Neuronal stem cell (in vitro differentiated cells): Measurements from ENCODE around the gene BSG.

Experiments used
- DNase-seq: peaks from one replicate; pipeline ENCODE4 v3.0.0-alpha.2; 2013; ENCODE audit warnings: low spot score
- H2AFZ ChIP-seq: one replicate; pipeline ENCODE4 v1.6.1; 2013; ENCODE audit warnings: mild to moderate bottlenecking, low read length, inconsistent platforms
- H2AK5ac ChIP-seq: 2 replicates; pipeline ENCODE4 v1.6.1; 2013; ENCODE audit warnings: low read depth, mild to moderate bottlenecking, inconsistent platforms, low read length, moderate library complexity, mixed read lengths
- H2BK120ac ChIP-seq: 2 replicates; pipeline ENCODE4 v1.6.1; 2013; ENCODE audit warnings: low read depth, mild to moderate bottlenecking, inconsistent platforms, low read length, moderate library complexity, mixed read lengths
- H2BK12ac ChIP-seq: one replicate; pipeline ENCODE4 v1.6.1; 2013; ENCODE audit warnings: low read length, inconsistent platforms
- H2BK15ac ChIP-seq: 2 replicates; pipeline ENCODE4 v1.6.1; 2013; ENCODE audit warnings: mild to moderate bottlenecking, low read length, inconsistent platforms, mixed read lengths
- H2BK5ac ChIP-seq: one replicate; pipeline ENCODE4 v1.6.1; 2013; ENCODE audit warnings: inconsistent platforms, mild to moderate bottlenecking, low read length, moderate library complexity
- H3K14ac ChIP-seq: one replicate; pipeline ENCODE4 v1.6.1; 2013; ENCODE audit warnings: low read length, inconsistent platforms
- H3K18ac ChIP-seq: 2 replicates; pipeline ENCODE4 v1.6.1; 2013; ENCODE audit warnings: low read length, inconsistent platforms
- H3K23ac ChIP-seq: 2 replicates; pipeline ENCODE4 v1.6.1; 2013; ENCODE audit warnings: low read depth, mild to moderate bottlenecking, mixed read lengths, low read length, inconsistent platforms; ENCODE audit not compliant: poor library complexity
- H3K27ac ChIP-seq: replicated peaks from 3 replicates; pipeline ENCODE4 v1.5.1; 2013; ENCODE audit warnings: low read length, inconsistent platforms
- H3K27me3 ChIP-seq, 3 experiments: 2 replicates each; pipeline ENCODE4 v1.6.1; 2013; ENCODE audit warnings: low read length in 3 of 3, mild to moderate bottlenecking in 2 of 3, inconsistent platforms in 1 of 3, low read depth in 1 of 3, mixed read lengths in 1 of 3, moderate library complexity in 1 of 3; ENCODE audit not compliant: control insufficient read depth in 3 of 3, insufficient read depth in 3 of 3
- H3K36me3 ChIP-seq, 2 donors: replicated peaks in 1 of 2; 2 replicates each; pipeline ENCODE4 v1.6.1; 2013; ENCODE audit warnings: low read length in 2 of 2; ENCODE audit not compliant: control insufficient read depth in 2 of 2, insufficient read depth in 2 of 2
- H3K4ac ChIP-seq: 2 replicates; pipeline ENCODE4 v1.6.1; 2013; ENCODE audit warnings: inconsistent platforms, mild to moderate bottlenecking, low read length, moderate library complexity
- H3K4me1 ChIP-seq, 2 donors: 1 replicate in 1 of 2; 2 replicates in 1 of 2; pipeline ENCODE4 v1.6.1; 2013; ENCODE audit warnings: low read length in 2 of 2, low read depth in 1 of 2; ENCODE audit not compliant: control insufficient read depth in 2 of 2, insufficient read depth in 1 of 2
- H3K4me2 ChIP-seq: one replicate; pipeline ENCODE4 v1.6.1; 2013; ENCODE audit warnings: mild to moderate bottlenecking, low read length, inconsistent platforms; ENCODE audit not compliant: insufficient read depth, poor library complexity, severe bottlenecking
- H3K4me3 ChIP-seq, 2 donors: 2 replicates each; pipeline ENCODE4 v1.5.1; 2013; ENCODE audit warnings: low read length in 2 of 2, mild to moderate bottlenecking in 2 of 2, inconsistent platforms in 1 of 2, moderate library complexity in 1 of 2
- H3K79me1 ChIP-seq: one replicate; pipeline ENCODE4 v1.6.1; 2013; ENCODE audit warnings: low read depth, mild to moderate bottlenecking, inconsistent platforms, low read length, moderate library complexity
- H3K9ac ChIP-seq: one replicate; pipeline ENCODE4 v1.6.1; 2013; ENCODE audit warnings: mild to moderate bottlenecking, low read depth, low read length, inconsistent platforms; ENCODE audit not compliant: poor library complexity
- H3K9me3 ChIP-seq, 2 donors: replicated peaks in 1 of 2; 2 replicates each; pipeline versions ENCODE3 to v1.6.1; 2013; ENCODE audit warnings: low read length in 2 of 2, mild to moderate bottlenecking in 2 of 2, inconsistent platforms in 1 of 2, low read depth in 1 of 2, mixed read lengths in 1 of 2, moderate library complexity in 1 of 2; ENCODE audit not compliant: control insufficient read depth in 2 of 2, insufficient read depth in 1 of 2
- H4K8ac ChIP-seq: one replicate; pipeline ENCODE4 v1.6.1; 2013; ENCODE audit warnings: low read depth, mild to moderate bottlenecking, inconsistent platforms, low read length, moderate library complexity
- H4K91ac ChIP-seq: one replicate; pipeline ENCODE4 v1.6.1; 2013; ENCODE audit warnings: low read length, low read depth, mild to moderate bottlenecking, inconsistent platforms; ENCODE audit not compliant: poor library complexity
- WGBS, 2 donors: extraction: QIAGEN DNeasy Blood & Tissue Kit; methylation state at CpG; one replicate each; pipeline ENCODE4 v1.1.7; 2013; ENCODE audit warnings: missing lambda C conversion rate in 2 of 2, mixed read lengths in 1 of 2; ENCODE audit not compliant: insufficient read length in 2 of 2, insufficient replicate concordance in 1 of 2; ENCODE audit errors: extremely low coverage in 2 of 2; 5-methylcytosine and 5-hydroxymethylcytosine counted together

The BSG gene

GRCh38 chr19:534088-534487 is 38.3 kb upstream of the BSG start:
- Histone ChIP-seq H3K4me3 (no peak overlapping the region), H4K8ac (no peak overlapping the region), H3K36me3 (peaks cover 34 to 53% of the 10 kb centered on the region in 2 donors), H3K27ac (no peak overlapping the region), H2BK15ac (no peak overlapping the region), H2BK120ac (no peak overlapping the region), H3K9ac (no peak overlapping the region), H3K27me3 (no peaks in the 10 kb centered on the region), H2BK12ac (no peak overlapping the region), H3K4ac (no peak overlapping the region), H3K4me1 (peaks cover 8 to 11% of the 10 kb centered on the region in 2 donors), H3K79me1 (peaks cover 49% of the 10 kb centered on the region), H3K9me3 (no peaks in the 10 kb centered on the region), H2AK5ac (no peak overlapping the region), H4K91ac (no peak overlapping the region), H3K4me2 (peak overlapping the region; percentile 2), H3K14ac (no peak overlapping the region), H2AFZ (no peak overlapping the region), H3K23ac (no peak overlapping the region), H2BK5ac (no peak overlapping the region), H3K18ac (no peak overlapping the region)
- no peak for DNase-seq
- no CpG with 5 or more reads among the region's 14 CpGs for WGBS, 2 donors

- Histone ChIP-seq H3K4me2 (no peak overlapping the region), H2BK120ac (no peak overlapping the region), H3K14ac (no peak overlapping the region), H3K9ac (no peak overlapping the region), H3K4me1 (peaks cover 7 to 11% of the 10 kb centered on the region in 2 donors), H3K36me3 (peaks cover 38 to 59% of the 10 kb centered on the region in 2 donors), H2BK5ac (no peak overlapping the region), H3K4me3 (no peak overlapping the region), H3K79me1 (peaks cover 49% of the 10 kb centered on the region), H4K91ac (no peak overlapping the region), H2BK12ac (no peak overlapping the region), H4K8ac (no peak overlapping the region), H3K27me3 (no peaks in the 10 kb centered on the region), H2AFZ (no peak overlapping the region), H3K18ac (no peak overlapping the region), H3K9me3 (no peaks in the 10 kb centered on the region), H2AK5ac (no peak overlapping the region), H3K27ac (no peak overlapping the region), H2BK15ac (no peak overlapping the region), H3K4ac (no peak overlapping the region), H3K23ac (peak overlapping the region; percentile 43)
- DNase-seq: no peak
- no CpG with 5 or more reads among the region's 16 CpGs for WGBS, 2 donors
Observed at GRCh38 chr19:535017-535835, 37.2 kb upstream of the BSG start.

- WGBS, 2 donors: no CpG with 5 or more reads among the region's 55 CpGs
- Histone ChIP-seq H2BK12ac (no peak overlapping the region), H4K8ac (no peak overlapping the region), H3K23ac (peak overlapping the region; percentile 85), H3K79me1 (peaks cover 50% of the 10 kb centered on the region), H3K18ac (no peak overlapping the region), H3K27me3 (no peaks in the 10 kb centered on the region), H3K27ac (no peak overlapping the region), H3K4ac (no peak overlapping the region), H3K14ac (no peak overlapping the region), H3K9me3 (no peaks in the 10 kb centered on the region), H2AFZ (no peak overlapping the region), H3K4me3 (no peak overlapping the region), H2AK5ac (no peak overlapping the region), H3K4me1 (peaks cover 6 to 11% of the 10 kb centered on the region in 2 donors), H2BK5ac (no peak overlapping the region), H2BK15ac (no peak overlapping the region), H4K91ac (no peak overlapping the region), H3K36me3 (peaks cover 39 to 66% of the 10 kb centered on the region in 2 donors), H2BK120ac (no peak overlapping the region), H3K4me2 (no peak overlapping the region), H3K9ac (peak overlapping the region; percentile 60)
- DNase-seq: no peak
Observed at GRCh38 chr19:536031-536880, 36.1 kb upstream of the BSG start.

GRCh38 chr19:536881-537404 is 35.5 kb upstream of the BSG start:
- Histone ChIP-seq H3K4me1 (peaks cover 6 to 11% of the 10 kb centered on the region in 2 donors), H4K8ac (no peak overlapping the region), H3K23ac (peak overlapping the region; percentile 85), H2BK120ac (no peak overlapping the region), H3K4ac (no peak overlapping the region), H4K91ac (no peak overlapping the region), H3K27ac (no peak overlapping the region), H2BK12ac (peak overlapping the region; percentile 58), H2BK5ac (no peak overlapping the region), H3K18ac (no peak overlapping the region), H3K4me3 (no peak overlapping the region), H3K79me1 (peaks cover 50% of the 10 kb centered on the region), H3K27me3 (no peaks in the 10 kb centered on the region), H3K14ac (no peak overlapping the region), H2AK5ac (no peak overlapping the region), H3K4me2 (no peak overlapping the region), H2BK15ac (no peak overlapping the region), H2AFZ (no peak overlapping the region), H3K9me3 (no peaks in the 10 kb centered on the region), H3K9ac (no peak overlapping the region), H3K36me3 (peaks cover 43 to 73% of the 10 kb centered on the region in 2 donors)
- no CpG with 5 or more reads among the region's 26 CpGs for WGBS, 2 donors
- DNase-seq: no peak
